Measurements from ENCODE around the gene BAHD1.

BAHD1 gene

DNA sequence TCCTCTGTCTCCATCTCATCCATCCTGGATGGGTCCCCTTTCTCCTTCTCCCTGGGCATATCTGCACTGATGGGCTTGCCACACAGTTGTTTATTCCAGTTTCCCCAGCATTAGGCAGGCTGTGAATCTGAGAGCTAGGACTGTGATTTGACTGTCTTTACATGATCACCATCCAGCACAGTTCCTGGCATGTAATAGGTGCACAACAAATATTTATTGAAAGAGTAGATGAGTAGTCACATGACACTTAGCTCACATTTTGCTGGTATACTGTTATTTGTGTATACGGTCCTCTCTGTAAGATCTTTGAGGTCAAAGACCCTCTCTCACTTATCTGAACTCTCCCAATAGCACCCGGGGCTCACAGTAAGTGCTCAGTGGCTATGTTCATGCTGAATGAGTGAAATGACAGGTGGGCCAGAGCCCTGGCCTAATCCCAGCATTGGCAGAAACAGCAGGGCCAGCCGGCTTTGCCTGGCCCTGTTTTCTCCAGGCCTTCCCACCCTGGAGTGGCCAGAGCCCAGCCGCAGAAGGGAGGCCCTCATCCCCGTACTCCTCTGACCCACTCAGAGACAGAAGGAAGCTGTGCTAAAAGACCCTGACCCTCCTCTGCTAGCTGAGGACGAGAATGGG is 16.2 kb upstream of the BAHD1 start:
- DNase-seq = no peak

GRCh38 chr15:40425681-40426080 is 15.1 kb upstream of the BAHD1 start:
- DNase-seq = no peak

GRCh38 chr15:40427188-40427587 is 13.6 kb upstream of the BAHD1 start:
- no peak for DNase-seq

GRCh38 chr15:40428185-40428584 is 12.6 kb upstream of the BAHD1 start:
- no peak for DNase-seq

DNA sequence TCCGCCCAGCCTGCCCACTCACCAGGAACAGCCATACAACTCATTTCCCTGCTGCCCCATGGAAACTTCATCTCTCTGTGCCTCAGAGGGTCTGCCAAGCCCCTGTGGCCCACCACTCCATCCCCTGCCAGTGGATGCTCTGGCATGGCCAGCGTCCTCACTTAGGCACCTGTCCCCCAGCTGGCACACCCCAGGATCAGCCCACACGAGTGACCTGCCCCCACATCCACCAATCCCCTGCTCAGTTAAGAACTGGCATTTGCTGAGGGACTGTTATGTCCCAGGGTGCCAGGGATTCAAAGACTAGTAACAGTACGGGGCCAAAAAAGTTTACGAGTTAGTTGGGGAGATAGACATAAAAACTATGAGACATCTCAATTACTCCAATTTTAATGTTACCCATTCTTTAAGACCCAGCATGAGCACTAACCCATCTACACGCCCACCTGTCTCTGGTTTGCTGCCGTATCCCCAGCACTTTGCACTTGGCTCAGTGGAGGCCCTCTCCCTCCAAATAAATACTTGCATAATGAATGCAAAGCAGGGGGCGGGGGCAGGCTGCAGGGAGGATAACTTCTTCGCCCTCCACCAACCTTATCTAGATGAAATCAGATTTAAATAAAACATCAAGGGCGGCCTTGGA is 11.6 kb upstream of the BAHD1 start:
- no peak for DNase-seq

DNA sequence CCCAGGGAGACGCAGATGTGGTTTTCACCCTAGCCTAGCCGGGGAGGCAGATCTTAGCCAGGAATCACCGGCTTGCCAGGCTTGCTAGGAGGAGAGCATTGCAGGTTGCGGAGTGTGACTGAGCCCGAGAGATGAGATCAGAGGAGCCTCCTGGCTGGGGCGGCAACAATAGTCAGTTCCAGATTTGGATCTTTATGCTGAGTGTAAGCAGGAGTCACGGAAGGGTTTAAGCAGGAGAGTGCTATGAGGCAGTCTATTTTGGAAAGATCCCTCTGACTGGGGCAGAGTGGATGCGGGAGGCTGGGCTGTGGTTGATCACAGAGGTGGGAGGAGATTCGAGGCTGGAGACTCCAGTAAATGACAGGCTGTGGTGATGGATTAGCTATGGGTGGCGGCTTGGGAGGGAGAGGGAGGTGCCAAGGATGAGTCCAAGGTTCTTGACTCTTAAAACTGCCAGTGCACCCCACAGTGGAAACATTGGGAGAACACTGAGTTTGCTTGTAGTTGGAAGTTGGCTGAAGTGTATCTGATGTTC is 10.4 kb upstream of the BAHD1 start:
- DNase-seq = no peak

- no peak for DNase-seq
These were observed 5.6 kb upstream of the BAHD1 start for GRCh38 chr15:40435023-40435709.

- DNase-seq = no peak
These were observed 5.1 kb upstream of the BAHD1 start for GRCh38 chr15:40435710-40436089.

- DNase-seq = no peak
These were observed 4.4 kb upstream of the BAHD1 start for GRCh38 chr15:40436116-40436891.

GRCh38 chr15:40436892-40437751 is 3.6 kb upstream of the BAHD1 start:
- DNase-seq = no peak

DNA sequence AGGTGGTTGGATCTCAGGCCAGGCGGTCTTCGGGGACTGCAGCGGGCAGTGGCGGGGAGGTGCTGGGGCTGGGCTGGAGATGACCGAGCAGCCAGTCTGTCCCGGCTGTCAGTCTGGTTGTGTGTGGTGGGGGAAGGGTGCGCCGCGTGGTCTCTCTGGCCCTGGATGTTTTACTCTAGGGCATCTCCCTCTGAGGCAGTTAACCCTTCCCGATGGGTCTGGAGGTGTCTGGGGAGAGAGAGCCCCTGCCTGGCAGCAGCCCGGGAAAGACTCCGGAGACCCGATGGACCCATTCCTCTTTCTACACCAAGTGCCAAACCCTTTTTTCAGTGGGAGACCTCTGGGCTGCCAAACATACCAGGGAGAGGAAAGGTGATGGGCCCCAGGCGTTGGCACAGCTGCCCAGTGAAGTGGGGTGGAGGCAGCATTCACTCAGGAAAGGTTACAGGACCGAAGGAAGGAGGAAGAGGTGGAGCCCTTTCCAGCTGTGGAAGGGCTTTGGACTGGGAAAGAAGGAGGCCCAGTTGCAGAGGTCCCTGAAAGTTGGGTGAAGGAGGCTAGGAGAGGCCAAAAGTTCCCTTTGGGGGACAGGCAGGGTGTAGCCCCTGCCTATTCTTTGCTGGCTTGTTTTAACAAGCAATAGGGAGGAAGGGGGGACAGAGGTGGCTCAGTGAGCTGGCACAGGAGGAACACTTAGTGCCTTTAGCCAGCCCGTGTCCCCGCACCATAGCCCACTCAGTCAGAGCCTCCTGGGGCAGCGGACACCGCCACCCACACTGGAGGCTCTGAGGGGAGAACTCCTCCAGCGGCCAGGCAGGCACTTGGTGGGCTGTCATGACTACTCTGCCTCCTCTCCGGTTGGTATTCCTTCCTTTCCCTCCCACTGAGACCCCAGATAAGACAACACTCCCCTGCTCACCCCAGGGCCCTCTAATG is 2.7 kb upstream of the BAHD1 start:
- DNase-seq = no peak

GRCh38 chr15:40438712-40439111 is 2.0 kb upstream of the BAHD1 start:
- DNase-seq = no peak

GRCh38 chr15:40439461-40439959 is 1.2 kb upstream of the BAHD1 start:
- no peak for DNase-seq

GRCh38 chr15:40439960-40440742 is 602 bp upstream of the BAHD1 start:
- no peak for DNase-seq

GRCh38 chr15:40441565-40442531 is 1.1 kb downstream of the BAHD1 start:
- peak; percentile 32 for DNase-seq

- DNase-seq = no peak
These were observed 2.5 kb downstream of the BAHD1 start for GRCh38 chr15:40443255-40443654.

GRCh38 chr15:40443846-40444245 is 3.1 kb downstream of the BAHD1 start:
- no peak for DNase-seq

GRCh38 chr15:40444736-40445135 is 4.0 kb downstream of the BAHD1 start:
- no peak for DNase-seq

GRCh38 chr15:40445421-40445922 is 4.7 kb downstream of the BAHD1 start:
- no peak for DNase-seq
